NCI-H82 treated with DMSO at 0.1 percent for 48 hours (cell line): Measurements from ENCODE around the gene OR5T1.

Source experiments
- DNase-seq: peaks from one replicate; lab custom pipeline; 2025; ENCODE audit not compliant: unreplicated experiment; lab: John Stamatoyannopoulos, UW

OR5T1 gene

GRCh38 chr11:56273854-56274253 lies at the start of gene OR5T1:
Gene OR5T1, plus strand, starts transcription at chr11:56274154. Its CDS starts 1,485 bp downstream, at chr11:56275639.
- DNase-seq: no peak

- no peak for DNase-seq
These were observed 39.8 kb upstream of the OR5T1 start, which contains the start of gene OR5T2 for GRCh38 chr11:56234155-56234554. Gene OR5T2, minus strand, starts transcription at chr11:56234255. Its CDS starts 1,193 bp downstream, at chr11:56233062.

GRCh38 chr11:56251954-56252353 lies 22.0 kb upstream of the OR5T1 start, which contains the start of gene OR5T3:
Gene OR5T3, plus strand, starts transcription at chr11:56252254. Its CDS starts 0 bp downstream, at chr11:56252254.
- no peak for DNase-seq

GRCh38 chr11:56271092-56271491 lies 2.9 kb upstream of the OR5T1 start:
- DNase-seq: no peak

GRCh38 chr11:56292154-56292553 lies 18.2 kb downstream of the OR5T1 start, which contains the start of gene OR8H1:
Gene OR8H1, minus strand, starts transcription at chr11:56292254. Its CDS starts 1,192 bp downstream, at chr11:56291062.
- no peak for DNase-seq

- DNase-seq: no peak
These were observed 22.9 kb downstream of the OR5T1 start for GRCh38 chr11:56296898-56297297.

- no peak for DNase-seq
These were observed 33.9 kb downstream of the OR5T1 start for GRCh38 chr11:56307836-56308235.

GRCh38 chr11:56314844-56315243 lies 40.9 kb downstream of the OR5T1 start, which contains the start of gene OR8K3:
Gene OR8K3, plus strand, starts transcription at chr11:56315144. Its CDS starts 3,163 bp downstream, at chr11:56318307.
- no peak for DNase-seq
